IPS DF 4.7 (cell line): ENCODE results near the gene PILRA.

Experiments
- DNase-seq: peaks from one replicate; pipeline ENCODE4 v3.0.0-alpha.2; 2013; ENCODE audit warnings: low spot score; ENCODE audit errors: extremely low read depth

PILRA gene

DNA sequence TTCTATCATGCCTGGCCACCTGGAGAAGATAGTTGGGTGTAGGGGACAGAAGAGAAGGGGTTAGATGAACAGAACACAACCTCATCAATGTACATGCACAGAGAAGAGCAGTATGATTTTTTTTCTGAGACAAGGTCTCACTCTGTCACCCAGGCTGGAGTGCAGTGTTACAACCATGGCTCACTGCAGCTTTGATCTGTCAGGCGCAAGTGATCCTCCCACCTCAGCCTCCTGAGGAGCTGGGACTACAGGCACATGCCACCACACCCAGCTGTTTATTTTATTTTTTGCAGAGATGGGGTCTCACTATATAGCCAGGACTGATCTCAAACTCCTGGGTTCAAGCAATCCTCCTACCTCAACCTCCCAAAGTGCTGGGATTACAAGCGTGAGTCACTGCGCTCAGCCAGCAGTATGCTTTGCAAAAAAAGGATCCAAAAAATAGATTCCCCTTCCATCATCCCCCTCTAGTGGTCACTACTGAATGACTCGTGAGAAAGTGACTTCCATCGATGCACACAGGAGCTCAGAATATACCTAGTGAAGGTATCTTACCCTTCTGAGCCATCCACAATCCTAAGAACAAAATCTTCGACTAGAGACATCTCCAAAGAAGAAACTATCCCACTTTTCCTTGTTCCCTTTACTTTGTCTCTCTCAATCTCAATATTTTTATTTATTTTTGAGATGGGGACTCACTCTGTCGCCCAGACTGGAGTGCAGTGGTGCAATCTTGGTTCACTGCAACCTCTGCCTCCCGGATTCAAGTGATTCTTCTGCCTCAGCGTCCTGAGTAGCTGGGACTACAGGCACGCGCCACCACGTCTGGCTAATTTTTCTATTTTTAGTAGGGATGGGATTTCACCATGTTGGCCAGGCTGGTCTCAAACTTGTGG, 34.2 kb downstream of the PILRA start:
- no peak for DNase-seq

DNA sequence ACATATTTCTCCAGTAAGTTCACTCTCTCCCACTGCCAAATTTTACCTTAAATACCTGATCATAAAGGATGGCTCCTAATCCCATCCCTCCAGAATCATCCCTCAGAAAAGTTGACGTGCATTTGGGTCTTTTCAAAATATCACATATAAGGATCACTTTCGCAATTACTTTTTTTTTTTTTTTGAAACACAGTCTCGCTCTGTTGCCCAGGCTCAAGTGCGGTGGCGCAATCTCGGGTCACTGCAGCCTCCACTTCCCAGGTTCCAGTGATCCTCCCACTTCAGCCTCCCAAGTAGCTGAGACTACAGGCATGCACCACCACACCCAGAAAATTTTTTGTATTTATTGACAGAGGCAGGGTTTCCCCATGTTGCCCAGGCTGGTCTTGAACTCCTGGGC, 37.8 kb downstream of the PILRA start:
- no peak for DNase-seq

DNA sequence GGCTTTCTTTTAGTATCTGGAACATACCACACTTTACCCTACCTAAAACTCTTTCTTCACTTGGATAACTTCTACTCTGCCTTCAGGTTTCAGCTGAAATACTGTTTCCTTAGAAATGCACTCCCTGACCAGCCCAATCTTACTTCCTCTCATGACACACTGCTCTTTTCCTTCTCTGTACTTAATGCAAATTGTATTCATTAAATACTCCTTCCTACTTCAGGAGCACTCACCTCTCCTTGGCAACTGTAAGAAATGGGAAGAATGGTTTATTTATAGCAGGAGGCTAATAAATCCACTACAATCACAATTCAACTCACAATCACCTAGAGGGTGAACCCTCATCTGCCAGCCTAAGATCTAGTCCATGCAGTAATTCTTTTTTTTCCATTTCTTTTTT, 40.1 kb downstream of the PILRA start:
- no peak for DNase-seq

DNA sequence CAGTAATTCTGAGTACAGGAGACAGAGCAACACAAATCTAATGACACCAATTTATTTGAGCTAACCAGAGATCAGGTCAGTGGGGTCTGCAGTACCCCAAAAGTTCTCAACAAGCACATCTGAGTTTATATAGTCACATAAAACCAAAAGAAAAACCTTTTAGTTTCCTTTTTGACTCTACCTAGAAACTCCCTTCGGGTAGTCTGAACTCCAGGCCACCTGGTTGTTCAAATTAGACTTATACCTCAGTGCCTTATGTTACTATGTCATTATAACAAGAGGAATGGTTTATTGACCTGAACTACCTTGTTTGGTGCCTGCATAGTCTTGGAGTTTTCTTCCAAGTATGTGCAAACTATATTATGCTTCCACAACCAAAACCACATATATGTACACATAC, 40.6 kb downstream of the PILRA start:
- DNase-seq = no peak

DNA sequence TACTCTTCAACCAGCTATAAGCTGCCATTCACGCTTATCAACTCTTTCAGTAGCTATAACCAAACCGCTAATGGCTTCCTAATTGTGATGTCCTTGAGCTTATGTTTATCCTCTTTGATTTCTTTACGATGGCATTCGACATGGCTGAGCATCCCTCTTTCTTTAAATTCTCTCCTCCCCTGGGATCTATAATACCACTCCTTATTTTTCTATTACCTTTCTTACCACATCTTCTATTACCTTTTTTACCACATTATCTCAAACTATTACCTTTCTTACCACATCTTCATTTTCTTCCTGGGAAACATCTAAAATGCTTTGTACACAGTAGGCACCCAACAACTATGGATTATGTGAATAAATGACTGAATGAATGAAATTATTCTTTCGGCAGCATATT, 42.2 kb downstream of the PILRA start:
- no peak for DNase-seq

DNA sequence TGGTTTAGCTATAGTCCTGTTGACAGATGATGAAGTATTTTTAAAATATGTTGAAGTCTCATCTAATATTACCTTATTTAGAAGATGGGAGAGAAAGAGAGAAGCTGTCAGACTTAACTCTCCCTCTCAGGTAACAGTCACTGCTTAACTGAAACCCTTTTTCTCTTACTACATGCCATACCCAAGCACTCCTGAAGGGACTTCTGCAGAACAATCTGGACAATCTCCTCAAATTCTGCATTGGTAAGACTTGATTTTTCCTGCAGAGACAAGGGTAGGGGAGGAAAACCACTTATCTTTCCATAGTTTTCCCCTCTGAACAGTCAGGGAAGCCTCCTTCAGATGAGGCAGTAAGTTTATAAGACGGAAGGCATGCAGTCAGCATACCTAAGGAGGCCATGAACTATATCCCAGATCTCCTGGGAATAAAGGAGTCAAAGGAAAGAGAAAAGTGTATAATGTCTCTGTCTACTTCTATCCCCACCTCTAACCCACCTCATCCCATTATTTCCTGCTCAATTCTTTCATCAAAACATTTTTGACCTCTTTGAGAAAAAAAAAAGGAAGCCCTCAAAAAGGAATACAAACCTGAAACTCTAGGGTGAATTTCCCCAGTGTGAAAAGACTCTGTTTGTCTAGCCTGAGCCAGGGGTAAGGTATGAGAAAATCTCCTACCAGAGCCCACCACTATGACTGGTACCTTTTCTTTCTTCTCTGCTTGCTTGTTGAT, 45.8 kb downstream of the PILRA start:
- DNase-seq = no peak

DNA sequence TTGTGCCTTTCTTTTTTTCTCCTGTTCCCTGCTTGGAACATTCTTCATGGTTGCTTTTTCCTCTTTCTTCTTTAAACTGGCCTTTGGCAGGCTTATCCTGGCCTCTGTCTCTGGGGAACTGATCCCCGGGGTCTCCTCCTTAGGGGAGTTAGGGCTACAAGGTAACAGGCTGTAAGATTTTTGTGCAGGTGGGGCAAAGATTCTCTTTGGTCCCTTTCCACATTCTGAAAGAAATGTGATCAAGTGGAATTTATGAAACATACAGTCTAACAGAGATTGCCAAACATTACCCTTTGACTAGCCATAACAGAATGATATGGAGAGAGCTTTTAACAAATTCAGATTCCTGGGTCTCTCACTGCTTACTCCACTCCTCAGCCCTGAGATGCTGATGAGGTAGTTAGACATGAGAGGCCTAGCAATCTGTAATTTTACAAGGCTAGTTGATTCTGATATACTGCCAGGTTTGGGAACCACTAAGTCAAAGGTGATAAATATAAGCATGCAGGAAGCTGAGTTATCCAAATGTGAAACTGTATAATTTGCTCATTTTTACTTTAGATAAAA, 46.5 kb downstream of the PILRA start:
- DNase-seq = no peak

DNA sequence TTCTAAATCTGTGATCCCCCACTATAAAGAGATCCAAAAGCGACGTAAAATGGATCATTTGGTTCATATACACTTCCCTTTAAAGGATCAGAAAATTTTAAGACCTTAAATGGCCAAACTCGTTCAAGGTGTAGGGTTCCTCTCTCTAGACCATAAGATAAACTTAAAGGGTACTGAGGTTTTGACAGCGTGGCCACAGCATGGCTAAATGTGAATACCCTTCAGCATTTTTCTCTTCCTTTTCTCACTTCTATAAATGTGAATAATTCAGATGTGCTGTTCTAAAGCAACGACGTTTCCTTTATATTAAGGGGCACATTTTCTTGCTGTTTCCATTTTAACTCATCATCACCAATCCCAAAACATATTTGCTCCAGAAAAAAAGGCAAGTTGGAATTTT, 50.0 kb downstream of the PILRA start:
- DNase-seq = no peak

DNA sequence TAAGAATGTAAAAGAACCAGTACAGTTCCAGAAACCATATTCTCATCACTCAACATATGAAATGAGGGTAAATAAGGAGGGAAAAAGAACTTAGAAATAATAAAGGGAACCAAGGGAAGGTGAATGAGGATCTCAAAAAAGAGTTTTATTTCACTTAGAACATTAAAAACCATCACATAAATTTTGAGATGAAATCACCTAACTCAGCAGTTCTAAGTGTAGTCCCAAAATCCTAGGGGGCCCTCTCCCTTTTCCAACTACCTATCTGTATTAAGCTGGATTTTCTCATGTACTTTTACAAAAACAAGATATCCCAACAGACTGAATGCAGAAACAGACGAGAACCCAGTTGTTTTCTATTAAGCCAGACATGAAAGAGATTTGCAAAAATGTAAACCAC, 52.1 kb downstream of the PILRA start:
- DNase-seq = no peak

DNA sequence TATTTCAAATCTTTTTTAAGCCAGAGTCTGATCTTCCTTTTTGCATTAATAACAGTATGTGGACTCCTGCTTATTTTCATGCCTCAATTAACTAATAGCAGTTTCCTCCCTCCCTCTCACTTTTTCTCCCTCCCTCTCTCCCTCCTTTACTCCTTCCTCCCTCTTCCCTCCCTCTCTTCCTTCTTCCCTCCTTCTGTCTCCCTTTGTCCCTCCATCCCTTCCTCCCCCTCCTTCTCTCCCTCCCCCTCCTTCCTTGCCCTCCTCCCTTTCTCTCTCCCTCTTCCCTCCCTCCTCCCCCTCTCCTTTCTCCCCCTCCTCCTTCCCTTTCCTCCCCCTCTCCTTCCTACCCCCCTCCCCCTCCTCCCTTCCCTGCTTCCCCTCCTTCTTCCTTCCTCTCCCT, 53.2 kb downstream of the PILRA start:
- DNase-seq = no peak

DNA sequence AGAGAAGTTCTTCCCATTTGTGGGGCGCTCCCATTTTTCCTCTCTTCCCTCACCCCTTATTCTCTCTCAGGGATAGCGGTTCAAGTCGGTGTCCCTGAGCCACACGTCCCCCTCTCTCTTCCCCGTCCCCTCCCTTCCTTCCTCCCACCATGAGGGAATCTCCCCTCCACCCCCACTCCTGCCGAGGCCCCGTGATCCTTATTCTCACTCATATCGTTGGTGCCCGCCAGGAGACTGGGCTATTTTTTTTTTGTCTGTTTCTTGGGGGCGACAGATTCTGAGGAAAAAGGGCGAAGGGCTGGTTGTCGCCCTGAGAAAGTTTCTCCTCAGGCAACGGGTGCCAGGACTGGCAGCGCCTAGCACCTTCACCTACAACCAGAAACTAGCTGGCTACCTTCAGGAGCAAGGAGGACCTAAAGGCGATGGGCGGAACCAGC, 54.5 kb downstream of the PILRA start:
- DNase-seq = no peak

DNA sequence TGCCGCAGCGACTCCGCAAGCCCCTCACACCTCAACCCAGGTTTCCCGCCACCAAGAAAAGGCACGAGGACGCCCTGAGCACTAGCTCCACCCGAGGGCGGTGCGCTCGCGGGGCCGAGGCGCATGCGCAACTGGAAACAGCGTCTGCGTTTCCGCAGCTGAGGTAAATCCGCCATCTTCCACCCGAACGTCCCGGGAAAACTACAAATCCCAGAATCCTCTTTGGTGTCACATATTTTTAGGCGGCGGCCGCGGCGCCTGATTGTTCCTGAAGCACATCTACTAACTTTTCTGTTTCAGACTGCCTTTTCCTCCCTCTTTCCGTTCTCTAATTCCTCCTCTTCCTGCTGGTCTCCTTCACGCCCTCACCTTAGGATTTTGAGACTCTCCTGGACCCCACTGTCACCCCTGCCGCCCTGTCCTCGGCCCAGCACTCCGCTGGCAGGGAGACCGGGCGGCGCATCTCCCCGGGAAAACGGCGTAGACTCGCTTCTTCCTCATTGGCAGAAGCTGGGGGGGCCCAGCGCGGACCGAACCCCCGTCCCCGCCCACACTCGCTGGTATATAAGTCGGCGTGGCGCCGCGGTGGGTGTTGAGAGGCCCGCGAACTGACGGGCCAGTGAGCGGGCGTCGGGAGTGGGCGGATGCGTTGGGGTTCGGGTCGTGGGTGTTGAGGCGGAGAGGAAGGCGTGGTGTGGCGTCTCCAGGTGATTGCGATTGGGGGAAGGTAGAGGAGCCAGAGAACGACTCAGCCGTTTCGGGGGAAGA, 55.1 kb downstream of the PILRA start, which contains the start of gene ZCWPW1:
Gene ZCWPW1 (minus strand): TSS at position 505 of the 768 bp plus-strand sequence. CDS start 8,054 bp downstream, outside the sequence.
- DNase-seq = peak; percentile 93

DNA sequence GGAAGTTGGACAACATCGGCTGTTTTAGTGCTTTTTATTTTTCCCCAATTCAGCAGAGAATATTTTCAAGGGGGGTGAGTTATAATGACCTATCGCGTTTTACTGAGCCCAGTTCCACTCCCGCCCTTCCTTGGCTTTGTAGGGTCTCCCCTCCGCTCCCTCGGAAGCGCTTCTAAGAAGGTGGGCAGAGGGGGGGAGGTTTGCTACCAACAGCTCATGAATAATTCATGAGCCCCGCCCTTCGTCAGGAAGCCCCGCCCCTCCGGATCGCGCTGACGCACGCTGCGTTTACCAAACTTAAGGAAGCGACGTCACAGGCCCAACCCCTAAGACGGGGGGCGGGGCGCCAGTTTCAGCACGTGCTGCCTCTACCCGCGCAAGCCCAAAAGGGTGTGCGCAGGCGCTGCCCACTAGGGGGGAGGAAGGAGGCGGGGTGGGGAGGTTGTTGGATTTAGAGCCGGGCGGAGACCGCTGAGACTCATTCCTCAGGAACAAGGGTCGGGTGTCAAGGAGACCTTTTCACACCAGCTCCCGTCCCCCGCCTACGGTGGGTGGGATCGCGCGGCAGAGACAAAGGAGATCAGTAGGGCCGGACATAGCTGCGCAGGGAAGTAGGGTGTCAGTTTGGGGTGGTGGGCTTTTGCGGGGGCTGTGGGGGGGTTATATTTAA, 55.8 kb downstream of the PILRA start:
- DNase-seq = peak; percentile 80

DNA sequence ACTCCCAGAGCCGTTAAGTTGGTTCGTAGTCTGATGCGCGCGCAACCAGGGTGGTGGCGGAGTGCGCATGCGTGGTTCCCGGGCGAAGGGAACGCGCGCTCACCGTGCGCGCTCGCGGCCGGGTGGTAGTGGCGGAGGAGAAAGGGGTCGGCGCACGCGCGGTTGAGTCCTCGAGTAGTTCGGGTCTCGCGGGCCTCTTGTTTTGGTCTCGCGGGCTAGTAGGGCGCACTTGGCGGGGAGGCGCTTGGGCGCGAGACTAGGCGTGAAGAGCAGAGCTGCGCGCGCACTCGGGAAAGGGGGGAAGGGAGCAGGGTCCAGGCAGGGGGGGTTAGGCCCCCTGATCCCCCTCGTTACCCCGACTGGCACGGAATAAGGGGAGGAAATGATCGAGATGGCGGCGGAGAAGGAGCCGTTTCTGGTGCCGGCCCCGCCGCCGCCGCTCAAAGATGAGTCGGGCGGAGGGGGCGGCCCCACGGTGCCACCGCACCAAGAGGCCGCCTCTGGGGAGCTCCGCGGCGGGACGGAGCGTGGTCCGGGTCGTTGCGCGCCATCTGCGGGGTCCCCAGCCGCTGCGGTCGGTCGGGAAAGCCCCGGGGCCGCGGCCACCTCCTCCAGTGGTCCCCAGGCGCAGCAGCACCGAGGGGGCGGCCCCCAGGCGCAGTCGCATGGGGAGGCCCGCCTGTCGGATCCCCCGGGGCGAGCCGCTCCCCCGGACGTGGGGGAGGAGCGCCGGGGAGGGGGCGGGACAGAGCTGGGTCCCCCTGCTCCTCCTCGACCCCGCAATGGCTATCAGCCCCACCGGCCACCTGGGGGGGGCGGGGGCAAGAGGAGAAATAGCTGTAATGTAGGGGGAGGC, 56.6 kb downstream of the PILRA start, which contains the start of gene MEPCE:
Gene MEPCE (plus strand): TSS at position 195 of the 856 bp plus-strand sequence. CDS start 188 bp downstream, at position 383.
- DNase-seq = no peak

DNA sequence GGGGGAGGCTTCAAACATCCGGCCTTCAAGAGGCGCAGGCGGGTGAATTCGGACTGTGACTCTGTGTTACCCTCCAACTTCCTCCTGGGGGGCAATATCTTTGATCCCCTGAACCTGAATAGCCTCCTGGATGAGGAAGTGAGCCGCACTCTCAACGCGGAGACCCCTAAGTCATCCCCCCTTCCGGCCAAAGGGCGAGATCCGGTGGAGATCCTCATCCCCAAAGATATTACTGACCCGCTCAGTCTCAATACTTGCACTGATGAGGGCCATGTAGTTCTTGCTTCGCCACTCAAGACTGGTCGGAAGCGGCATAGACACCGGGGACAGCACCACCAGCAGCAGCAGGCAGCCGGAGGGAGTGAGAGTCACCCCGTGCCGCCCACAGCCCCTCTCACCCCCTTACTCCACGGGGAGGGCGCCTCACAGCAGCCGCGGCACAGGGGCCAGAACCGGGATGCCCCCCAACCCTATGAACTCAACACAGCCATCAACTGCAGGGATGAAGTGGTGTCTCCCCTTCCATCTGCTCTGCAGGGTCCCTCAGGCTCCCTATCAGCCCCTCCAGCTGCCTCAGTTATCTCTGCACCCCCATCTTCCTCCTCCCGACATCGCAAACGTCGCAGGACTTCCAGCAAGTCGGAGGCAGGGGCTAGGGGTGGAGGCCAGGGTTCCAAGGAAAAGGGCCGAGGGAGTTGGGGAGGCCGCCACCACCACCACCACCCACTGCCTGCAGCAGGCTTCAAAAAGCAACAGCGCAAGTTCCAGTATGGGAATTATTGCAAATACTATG, 57.4 kb downstream of the PILRA start:
- DNase-seq = no peak

DNA sequence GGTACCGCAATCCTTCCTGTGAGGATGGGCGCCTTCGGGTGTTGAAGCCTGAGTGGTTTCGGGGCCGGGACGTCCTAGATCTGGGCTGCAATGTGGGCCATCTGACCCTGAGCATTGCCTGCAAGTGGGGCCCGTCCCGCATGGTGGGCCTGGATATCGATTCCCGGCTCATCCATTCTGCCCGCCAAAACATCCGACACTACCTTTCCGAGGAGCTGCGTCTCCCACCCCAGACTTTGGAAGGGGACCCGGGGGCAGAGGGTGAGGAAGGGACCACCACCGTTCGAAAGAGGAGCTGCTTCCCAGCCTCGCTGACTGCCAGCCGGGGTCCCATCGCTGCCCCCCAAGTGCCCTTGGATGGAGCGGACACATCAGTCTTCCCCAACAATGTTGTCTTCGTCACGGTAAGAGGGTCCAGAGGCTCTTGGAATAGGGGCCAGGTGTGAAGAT, 58.0 kb downstream of the PILRA start:
- DNase-seq = no peak

DNA sequence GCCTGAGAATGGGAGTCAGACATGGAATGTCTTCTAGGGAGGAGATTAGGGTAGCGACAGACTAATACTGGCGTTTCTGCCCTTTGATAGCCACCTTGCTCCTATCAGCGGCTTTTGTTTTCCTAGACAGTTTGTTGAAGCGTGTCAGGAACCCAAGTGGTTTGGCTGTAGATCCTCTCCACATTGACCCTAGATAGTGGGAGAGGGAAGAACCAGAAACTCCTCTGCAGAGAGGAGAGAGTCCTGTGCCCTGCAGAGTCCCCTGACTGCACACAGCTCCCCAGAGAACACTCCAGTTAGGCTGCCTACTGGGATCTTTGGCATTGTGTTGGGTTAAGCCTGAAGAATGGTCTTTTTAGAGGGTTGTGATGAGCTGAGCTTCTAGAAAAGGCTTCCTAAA, 58.8 kb downstream of the PILRA start:
- DNase-seq = no peak

DNA sequence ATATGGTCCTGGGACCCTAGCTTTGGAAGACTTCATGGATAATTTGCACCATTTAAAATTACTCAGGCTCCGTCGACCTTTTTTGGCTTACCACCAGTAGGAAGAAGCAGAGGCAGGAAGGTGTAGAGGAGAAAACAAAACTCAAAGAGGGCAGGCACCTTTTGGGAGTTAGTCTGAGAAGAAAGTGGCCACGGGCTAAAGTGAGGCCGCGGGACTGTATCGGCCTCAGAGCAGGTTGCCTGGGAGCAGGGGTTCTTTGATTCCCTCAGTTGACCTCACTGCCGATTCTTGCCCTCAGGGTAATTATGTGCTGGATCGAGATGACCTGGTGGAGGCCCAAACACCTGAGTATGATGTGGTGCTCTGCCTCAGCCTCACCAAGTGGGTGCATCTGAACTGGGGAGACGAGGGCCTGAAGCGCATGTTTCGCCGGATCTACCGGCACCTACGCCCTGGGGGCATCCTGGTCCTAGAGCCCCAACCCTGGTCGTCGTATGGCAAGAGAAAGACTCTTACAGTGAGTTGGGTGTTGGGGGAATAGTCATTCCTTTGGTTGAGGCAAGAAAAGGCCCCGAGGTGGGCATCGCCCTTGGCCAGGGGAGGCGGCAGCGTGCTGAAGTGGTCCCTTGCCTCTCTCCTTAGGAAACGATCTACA, 59.5 kb downstream of the PILRA start:
- DNase-seq = no peak

DNA sequence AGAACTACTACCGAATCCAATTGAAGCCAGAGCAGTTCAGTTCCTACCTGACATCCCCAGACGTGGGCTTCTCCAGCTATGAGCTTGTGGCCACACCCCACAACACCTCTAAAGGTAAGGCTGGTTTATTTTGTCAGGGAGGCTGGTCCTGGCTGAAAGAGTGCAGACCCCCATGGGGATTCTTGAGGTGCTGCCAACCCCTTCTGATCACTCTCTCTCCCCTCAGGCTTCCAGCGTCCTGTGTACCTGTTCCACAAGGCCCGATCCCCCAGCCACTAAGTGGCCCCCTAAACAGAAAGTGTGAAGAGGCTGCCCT, 59.9 kb downstream of the PILRA start:
- no peak for DNase-seq
